NCI-H82 treated with DMSO at 0.1 percent for 48 hours (cell line): Measurements from ENCODE around the gene KLF6.
"Not testable (repeated sequence)": the region's sequence is repeated elsewhere in the genome, so short reads cannot be mapped to it uniquely, and the experiment has no call there.

Source experiments
- DNase-seq: peaks from one replicate; lab custom pipeline; 2025; ENCODE audit not compliant: unreplicated experiment; lab: John Stamatoyannopoulos, UW

The KLF6 gene

GRCh38 chr10:3732183-3732582, 52.8 kb downstream of the KLF6 start:
- DNase-seq, result not testable (repeated sequence)

- DNase-seq, result no peak
These were observed 55.5 kb downstream of the KLF6 start for GRCh38 chr10:3729397-3729976.

- no peak for DNase-seq
These were observed 56.4 kb downstream of the KLF6 start for GRCh38 chr10:3728563-3728962.

- DNase-seq, result no peak
These were observed 57.7 kb downstream of the KLF6 start for GRCh38 chr10:3727268-3727667.
